Uterus (tissue), 4 donors: ENCODE measurements around the gene BTG1. TPM values are rescaled to one million over a fixed set of nuclear protein-coding genes. Genes with fewer than 3 reads are reported as not detected.

ENCODE experiments used
- DNase-seq, 2 donors: peaks; one replicate each; pipeline ENCODE4 v3.0.0-alpha.2; 2019 to 2020
- H3K27ac ChIP-seq, 2 donors: fragments of 200-600 bp; sonication (generic); 1 replicate in 1 of 2; 2 replicates in 1 of 2; pipeline ENCODE4 v1.5.1; 2016 to 2018
- H3K27me3 ChIP-seq, 2 donors: fragments of 200-600 bp; sonication (generic); one replicate each; pipeline ENCODE4 v1.5.1; 2018 to 2019; ENCODE audit warnings: control low read depth in 1 of 2
- H3K36me3 ChIP-seq, 2 donors: fragments of 200-600 bp; sonication (generic); one replicate each; pipeline ENCODE4 v1.5.1; 2019; ENCODE audit warnings: control low read depth in 1 of 2
- H3K4me1 ChIP-seq, 2 donors: fragments of 200-600 bp; sonication (generic); one replicate each; pipeline ENCODE4 v1.5.1; 2018 to 2019; ENCODE audit warnings: control low read depth in 1 of 2
- H3K4me3 ChIP-seq, 2 donors: fragments of 200-600 bp; sonication (generic); 1 replicate in 1 of 2; 2 replicates in 1 of 2; pipeline ENCODE4 v1.5.1; 2018 to 2019; ENCODE audit warnings: mild to moderate bottlenecking in 1 of 2
- H3K9me3 ChIP-seq, 2 donors: fragments of 200-600 bp; sonication (generic); one replicate each; pipeline ENCODE4 v1.5.1; 2019; ENCODE audit warnings: control low read depth in 1 of 2
- POLR2A ChIP-seq, 2 donors: fragments of 450-650 bp; IDR thresholded peaks; one replicate each; pipeline ENCODE4 v1.6.1; 2016; ENCODE audit warnings: antibody characterized with exemption in 2 of 2, mild to moderate bottlenecking in 1 of 2, moderate library complexity in 1 of 2
- intact Hi-C: fragments of 100-400 bp; cut with DNase I; formaldehyde crosslinking; loops from one replicate; pipeline ENCODE4 v1.15.1; 2023; ENCODE audit warnings: low total_unique reads
- total RNA-seq, 4 donors: library from RNA; depleted of rRNA in 3 of 4; stranded (reverse); fragments of >200 nt in 3 of 4; gene quantifications; one replicate each; pipeline versions ENCODE4 v1.1.0 to v1.2.4, GENCODE V29; 2014 to 2023
- TF ChIP-seq, protein P1 (sequence below), 4 experiments: fragments of 200-600 bp in 2 of 4; fragments of 450-650 bp in 2 of 4; sonication (generic) in 2 of 4; IDR thresholded peaks; one replicate each; pipeline ENCODE4 v1.5.1; 2016 to 2019; ENCODE audit warnings: antibody characterized with exemption in 4 of 4, mild to moderate bottlenecking in 2 of 4, moderate library complexity in 1 of 4
- donor health status: DM: yes; HTN: yes; CAD: no.

Gene BTG1
- total RNA-seq, 4 donors from 2014 or later: 40.4 to 214 (median 70.1) TPM

- no peaks in the 10 kb centered on the region for H3K36me3 ChIP-seq
- peak overlapping the region; percentile 98 to 99 for H3K27ac ChIP-seq
- no peaks in the 10 kb centered on the region for H3K9me3 ChIP-seq
- no peak for DNase-seq
- H3K27me3 ChIP-seq: no peaks in the 10 kb centered on the region
- H3K4me3 ChIP-seq: peak overlapping the region; percentile 84 to 93
- TF ChIP-seq POLR2A (IDR thresholded peaks at IDR 0.05): no peak
- TF ChIP-seq, protein P1, sequence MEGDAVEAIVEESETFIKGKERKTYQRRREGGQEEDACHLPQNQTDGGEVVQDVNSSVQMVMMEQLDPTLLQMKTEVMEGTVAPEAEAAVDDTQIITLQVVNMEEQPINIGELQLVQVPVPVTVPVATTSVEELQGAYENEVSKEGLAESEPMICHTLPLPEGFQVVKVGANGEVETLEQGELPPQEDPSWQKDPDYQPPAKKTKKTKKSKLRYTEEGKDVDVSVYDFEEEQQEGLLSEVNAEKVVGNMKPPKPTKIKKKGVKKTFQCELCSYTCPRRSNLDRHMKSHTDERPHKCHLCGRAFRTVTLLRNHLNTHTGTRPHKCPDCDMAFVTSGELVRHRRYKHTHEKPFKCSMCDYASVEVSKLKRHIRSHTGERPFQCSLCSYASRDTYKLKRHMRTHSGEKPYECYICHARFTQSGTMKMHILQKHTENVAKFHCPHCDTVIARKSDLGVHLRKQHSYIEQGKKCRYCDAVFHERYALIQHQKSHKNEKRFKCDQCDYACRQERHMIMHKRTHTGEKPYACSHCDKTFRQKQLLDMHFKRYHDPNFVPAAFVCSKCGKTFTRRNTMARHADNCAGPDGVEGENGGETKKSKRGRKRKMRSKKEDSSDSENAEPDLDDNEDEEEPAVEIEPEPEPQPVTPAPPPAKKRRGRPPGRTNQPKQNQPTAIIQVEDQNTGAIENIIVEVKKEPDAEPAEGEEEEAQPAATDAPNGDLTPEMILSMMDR (IDR thresholded peaks at IDR 0.05): no peak
- intact Hi-C loops: loop anchor here (10.0 kb wide), 1 partner anchor 755 kb away; no protein-coding TSS in a partner anchor
- H3K4me1 ChIP-seq: peaks cover 0 to 5% of the 10 kb centered on the region in 2 donors
Observed at GRCh38 chr12:92139634-92140150, 6.0 kb downstream of the BTG1 start.

GRCh38 chr12:92138626-92139025 lies 7.0 kb downstream of the BTG1 start:
- no peaks in the 10 kb centered on the region for H3K27me3 ChIP-seq
- TF ChIP-seq, protein P1 (IDR thresholded peaks at IDR 0.05): no peak
- TF ChIP-seq POLR2A (IDR thresholded peaks at IDR 0.05): no peak
- intact Hi-C loops: no loop called here

DNA sequence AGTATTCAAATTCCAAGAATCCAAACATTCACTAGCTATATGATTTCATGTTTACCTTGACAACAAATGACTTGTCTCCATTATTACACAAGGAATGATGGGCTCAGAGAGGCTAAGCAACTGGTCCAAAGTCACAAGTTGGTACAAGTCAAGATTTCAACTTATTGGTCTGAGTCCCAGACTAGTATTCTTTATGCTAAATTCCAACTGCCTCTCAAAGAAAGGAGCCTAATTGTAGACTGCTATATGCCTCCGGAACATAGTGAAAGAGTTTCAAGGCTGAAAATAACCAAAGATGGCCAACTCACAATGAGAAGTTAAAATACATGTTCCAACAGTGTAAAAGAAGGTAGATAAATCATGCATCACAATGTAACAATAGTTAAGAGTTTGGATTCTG lies 7.5 kb downstream of the BTG1 start:
- peak overlapping the region; percentile 98 to 99 for H3K27ac ChIP-seq
- intact Hi-C loops: no loop called here

More at GRCh38 chr12:92138626-92139025, 7.0 kb downstream of the BTG1 start:
- no peaks in the 10 kb centered on the region for H3K9me3 ChIP-seq
- peak overlapping the region; percentile 98 to 99 for H3K27ac ChIP-seq
- peak overlapping the region; percentile 84 to 93 for H3K4me3 ChIP-seq
- H3K4me1 ChIP-seq: peaks cover 3 to 8% of the 10 kb centered on the region in 2 donors
- DNase-seq: no peak
- no peaks in the 10 kb centered on the region for H3K36me3 ChIP-seq

GRCh38 chr12:92136965-92137721 lies 8.5 kb downstream of the BTG1 start:
- DNase-seq: no peak
- TF ChIP-seq, protein P1 (IDR thresholded peaks at IDR 0.05): no peak
- no peak for TF ChIP-seq POLR2A (IDR thresholded peaks at IDR 0.05)
- Histone ChIP-seq H3K36me3 (no peaks in the 10 kb centered on the region), H3K27ac (peak overlapping the region; percentile 98 to 99), H3K4me3 (peak overlapping the region; percentile 84 to 93), H3K9me3 (no peaks in the 10 kb centered on the region), H3K4me1 (peaks cover 3 to 11% of the 10 kb centered on the region in 2 donors), H3K27me3 (no peaks in the 10 kb centered on the region)
- intact Hi-C loops: no loop called here

More for the DNA sequence above, 7.5 kb downstream of the BTG1 start:
- Histone ChIP-seq H3K4me3 (peak overlapping the region; percentile 84 to 93), H3K27me3 (no peaks in the 10 kb centered on the region), H3K4me1 (peaks cover 3 to 11% of the 10 kb centered on the region in 2 donors), H3K9me3 (no peaks in the 10 kb centered on the region), H3K36me3 (no peaks in the 10 kb centered on the region)
- no peak for DNase-seq
- TF ChIP-seq, protein P1 (IDR thresholded peaks at IDR 0.05): no peak
- no peak for TF ChIP-seq POLR2A (IDR thresholded peaks at IDR 0.05)
